ENCODE measurements around the gene GATA1. TPM values are rescaled to one million over a fixed set of nuclear protein-coding genes. Genes with fewer than 3 reads are reported as not detected.

The GATA1 gene
- total RNA-seq, 4 donors from 2014 or later, result not detected

DNA sequence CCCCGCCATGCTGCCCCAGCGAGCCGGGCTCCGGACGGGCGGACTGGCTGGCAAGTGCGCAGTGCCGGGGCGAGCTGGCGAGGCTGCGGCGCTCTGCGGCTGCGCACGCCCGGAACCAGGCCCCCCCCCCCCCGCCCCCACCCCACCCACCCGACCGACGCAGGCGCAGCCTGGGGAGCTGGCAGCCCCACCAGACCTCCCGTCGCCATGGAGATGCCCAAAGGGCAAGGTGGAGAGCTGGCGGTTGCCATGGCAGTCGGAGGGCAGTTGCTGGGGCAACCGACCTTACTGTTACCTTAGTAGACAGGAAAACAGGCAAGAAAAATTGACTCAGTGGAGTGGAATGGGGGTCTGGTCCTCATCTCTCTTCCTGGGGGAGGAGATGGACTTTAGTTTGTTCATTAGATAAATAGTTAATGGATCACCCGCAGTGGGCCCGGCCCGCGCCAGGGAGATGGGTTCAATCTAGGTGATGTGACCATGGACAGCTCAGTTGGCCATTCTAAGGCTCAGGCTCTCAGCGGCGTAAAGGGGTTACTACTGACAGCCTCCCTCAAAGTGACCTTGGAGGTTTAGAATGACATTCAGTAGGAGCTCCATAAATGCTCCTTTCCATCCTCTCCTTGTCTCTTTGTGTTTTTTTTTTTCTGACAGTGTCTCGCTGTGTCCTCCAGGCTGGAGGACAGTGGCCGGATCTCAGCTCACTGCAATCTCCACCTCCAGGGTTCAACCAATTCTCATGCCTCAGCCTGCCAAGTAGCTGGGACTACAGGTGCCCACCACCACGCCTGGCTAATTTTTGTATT is 49.3 kb downstream of the GATA1 start, which contains the start of gene PCSK1N:
TSS of gene PCSK1N (minus strand) at position 87 of the 806 bp plus-strand sequence. CDS start at position 9, 78 bp downstream.
- Histone ChIP-seq H3K9me3 (no peaks in the 10 kb centered on the region), H3K36me3 (no peaks in the 10 kb centered on the region), H3K27me3 (peaks cover 50% of the 10 kb centered on the region), H3K4me1 (peaks cover 0 to 11% (median 3%) of the 10 kb centered on the region in 4 donors), H3K27ac (no peak within 1 kb of the TSS), H3K4me3 (peak within 1 kb of the TSS in 2 of 4 donors; percentile 16 to 36)
- intact Hi-C loops (cut with DNase I; ENCODE audit: low total_unique reads), result no loop called here
- TF ChIP-seq, protein P1, sequence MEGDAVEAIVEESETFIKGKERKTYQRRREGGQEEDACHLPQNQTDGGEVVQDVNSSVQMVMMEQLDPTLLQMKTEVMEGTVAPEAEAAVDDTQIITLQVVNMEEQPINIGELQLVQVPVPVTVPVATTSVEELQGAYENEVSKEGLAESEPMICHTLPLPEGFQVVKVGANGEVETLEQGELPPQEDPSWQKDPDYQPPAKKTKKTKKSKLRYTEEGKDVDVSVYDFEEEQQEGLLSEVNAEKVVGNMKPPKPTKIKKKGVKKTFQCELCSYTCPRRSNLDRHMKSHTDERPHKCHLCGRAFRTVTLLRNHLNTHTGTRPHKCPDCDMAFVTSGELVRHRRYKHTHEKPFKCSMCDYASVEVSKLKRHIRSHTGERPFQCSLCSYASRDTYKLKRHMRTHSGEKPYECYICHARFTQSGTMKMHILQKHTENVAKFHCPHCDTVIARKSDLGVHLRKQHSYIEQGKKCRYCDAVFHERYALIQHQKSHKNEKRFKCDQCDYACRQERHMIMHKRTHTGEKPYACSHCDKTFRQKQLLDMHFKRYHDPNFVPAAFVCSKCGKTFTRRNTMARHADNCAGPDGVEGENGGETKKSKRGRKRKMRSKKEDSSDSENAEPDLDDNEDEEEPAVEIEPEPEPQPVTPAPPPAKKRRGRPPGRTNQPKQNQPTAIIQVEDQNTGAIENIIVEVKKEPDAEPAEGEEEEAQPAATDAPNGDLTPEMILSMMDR (IDR thresholded peaks at IDR 0.05), result no peak
- TF ChIP-seq POLR2AphosphoS5 (IDR thresholded peaks at IDR 0.05), result no peak
- no peak for TF ChIP-seq POLR2A (IDR thresholded peaks at IDR 0.05)
- no peak for TF ChIP-seq EP300 (IDR thresholded peaks at IDR 0.05; ENCODE audit: low read depth)
- in situ Hi-C loops (cut with MboI; ENCODE audit: low pct_ligation_motif_present in 1 of 4, low pct_unique_long_range_greater_than_20kb in 1 of 4, low sequenced_read_pairs in 3 of 4), result no loop called here
- 72% methylated on average over 11 of the region's 35 CpGs; no CpG with 5 or more reads in 1 of the 2 donors for WGBS, 2 donors (ENCODE audit: low coverage in 1 of 2)
- no peak for DNase-seq

DNA sequence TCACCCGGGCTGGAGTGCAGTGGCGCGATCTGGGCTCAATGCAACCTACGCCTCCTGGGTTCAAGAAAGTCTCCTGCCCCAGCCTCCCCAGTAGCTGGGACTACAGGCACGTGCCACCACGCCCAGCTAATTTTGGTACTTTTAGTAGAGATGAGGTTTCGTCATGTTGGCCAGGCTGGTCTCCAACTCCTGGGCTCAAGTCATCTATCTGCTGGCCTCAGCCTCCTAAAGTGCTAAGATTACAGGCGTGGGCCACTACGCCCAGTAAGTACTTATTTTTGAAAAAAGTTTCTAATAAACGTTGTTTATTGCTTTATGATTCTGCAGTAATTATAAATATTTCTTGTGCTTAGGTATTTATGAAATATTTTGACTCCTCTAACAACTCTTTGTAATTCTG is 53.3 kb downstream of the GATA1 start:
- Histone ChIP-seq H3K9me3 (no peaks in the 10 kb centered on the region), H3K27ac (no peak overlapping the region), H3K4me3 (no peak overlapping the region), H3K36me3 (no peaks in the 10 kb centered on the region), H3K27me3 (peaks cover 17% of the 10 kb centered on the region), H3K4me1 (peaks cover 0 to 6% (median 3%) of the 10 kb centered on the region in 4 donors)
- TF ChIP-seq POLR2A (IDR thresholded peaks at IDR 0.05) (no peak), EP300 (IDR thresholded peaks at IDR 0.05; ENCODE audit: low read depth) (no peak), POLR2AphosphoS5 (IDR thresholded peaks at IDR 0.05) (no peak)
- TF ChIP-seq, protein P1 (IDR thresholded peaks at IDR 0.05), result no peak
- in situ Hi-C loops (cut with MboI; ENCODE audit: low pct_ligation_motif_present in 1 of 4, low pct_unique_long_range_greater_than_20kb in 1 of 4, low sequenced_read_pairs in 3 of 4), result no loop called here
- intact Hi-C loops (cut with DNase I; ENCODE audit: low total_unique reads), result no loop called here
- 82% methylated on average over 10 of the region's 10 CpGs; no CpG with 5 or more reads in 1 of the 2 donors for WGBS, 2 donors (ENCODE audit: low coverage in 1 of 2)
- no peak for DNase-seq

Small RNA genes lying within 50 kb of the gene (small RNA-seq; reads per million reads assigned to genes)
- gene RNU6-29P, result 0 reads per million in 4 donors

Other genes starting within 250 kb of the GATA1 start
- 10 to 100 TPM in 3 of 4 donors, 1 to 10 TPM in 1; 8.1 to 27.7 (median 13.3) TPM for gene TBC1D25, start 246.9 kb upstream of the GATA1 start, total RNA-seq
- gene RBM3, start 212.1 kb upstream of the GATA1 start, total RNA-seq, result 100 to 1,000 TPM in 3 of 4 donors, 10 to 100 TPM in 1; 65.7 to 157 (median 127) TPM
- 100 to 1,000 TPM in 3 of 4 donors, 10 to 100 TPM in 1; 96.5 to 238 (median 184) TPM for gene WDR13, start 189.1 kb upstream of the GATA1 start, total RNA-seq
- gene WAS, start 102.8 kb upstream of the GATA1 start, total RNA-seq, result 10 to 100 TPM in 1 of 4 donors, 1 to 10 TPM in 3; 3.2 to 13.1 (median 6.3) TPM
- gene SUV39H1, start 89.9 kb upstream of the GATA1 start, total RNA-seq, result 1 to 10 TPM in 3 of 4 donors, under 1 TPM in 1; 1.00 to 5.3 (median 4.4) TPM
- gene GLOD5, start 24.8 kb upstream of the GATA1 start, total RNA-seq, result 10 to 100 TPM in 1 of 4 donors, 1 to 10 TPM in 1, not detected in 2; 4.8 to 18.4 TPM
- 100 to 1,000 TPM in 2 of 4 donors, 10 to 100 TPM in 2; 74.4 to 105 (median 93.3) TPM for gene HDAC6, start 15.5 kb downstream of the GATA1 start, total RNA-seq
- gene ERAS, start 39.9 kb downstream of the GATA1 start, total RNA-seq, result not detected
- gene PCSK1N, start 49.0 kb downstream of the GATA1 start, total RNA-seq, result 100 to 1,000 TPM in 1 of 4 donors, 10 to 100 TPM in 3; 14.0 to 144 (median 20.4) TPM
- gene TIMM17B, start 111.2 kb downstream of the GATA1 start, total RNA-seq, result 10 to 100 TPM; 26.7 to 61.3 (median 43.7) TPM
- 10 to 100 TPM; 21.7 to 92.3 (median 63.8) TPM for gene PQBP1, start 111.3 kb downstream of the GATA1 start, total RNA-seq
- 10 to 100 TPM; 29.5 to 48.3 (median 33.8) TPM for gene SLC35A2, start 125.1 kb downstream of the GATA1 start, total RNA-seq
- 10 to 100 TPM in 3 of 4 donors, not detected in 1; 11.2 to 50.7 (median 20.6) TPM for gene PIM2, start 132.4 kb downstream of the GATA1 start, total RNA-seq
- 10 to 100 TPM; 39.4 to 96.9 (median 40.6) TPM for gene OTUD5, start 171.0 kb downstream of the GATA1 start, total RNA-seq
- gene KCND1, start 185.3 kb downstream of the GATA1 start, total RNA-seq, result under 1 TPM in 2 of 4 donors, not detected in 2; 0.95 to 0.96 TPM
- gene GRIPAP1, start 215.7 kb downstream of the GATA1 start, total RNA-seq, result 100 to 1,000 TPM in 1 of 4 donors, 10 to 100 TPM in 3; 34.8 to 102 (median 52.9) TPM

Measured in transverse colon (tissue), 4 donors.